Measurements from ENCODE around the gene SUPT5H.

The SUPT5H gene

DNA sequence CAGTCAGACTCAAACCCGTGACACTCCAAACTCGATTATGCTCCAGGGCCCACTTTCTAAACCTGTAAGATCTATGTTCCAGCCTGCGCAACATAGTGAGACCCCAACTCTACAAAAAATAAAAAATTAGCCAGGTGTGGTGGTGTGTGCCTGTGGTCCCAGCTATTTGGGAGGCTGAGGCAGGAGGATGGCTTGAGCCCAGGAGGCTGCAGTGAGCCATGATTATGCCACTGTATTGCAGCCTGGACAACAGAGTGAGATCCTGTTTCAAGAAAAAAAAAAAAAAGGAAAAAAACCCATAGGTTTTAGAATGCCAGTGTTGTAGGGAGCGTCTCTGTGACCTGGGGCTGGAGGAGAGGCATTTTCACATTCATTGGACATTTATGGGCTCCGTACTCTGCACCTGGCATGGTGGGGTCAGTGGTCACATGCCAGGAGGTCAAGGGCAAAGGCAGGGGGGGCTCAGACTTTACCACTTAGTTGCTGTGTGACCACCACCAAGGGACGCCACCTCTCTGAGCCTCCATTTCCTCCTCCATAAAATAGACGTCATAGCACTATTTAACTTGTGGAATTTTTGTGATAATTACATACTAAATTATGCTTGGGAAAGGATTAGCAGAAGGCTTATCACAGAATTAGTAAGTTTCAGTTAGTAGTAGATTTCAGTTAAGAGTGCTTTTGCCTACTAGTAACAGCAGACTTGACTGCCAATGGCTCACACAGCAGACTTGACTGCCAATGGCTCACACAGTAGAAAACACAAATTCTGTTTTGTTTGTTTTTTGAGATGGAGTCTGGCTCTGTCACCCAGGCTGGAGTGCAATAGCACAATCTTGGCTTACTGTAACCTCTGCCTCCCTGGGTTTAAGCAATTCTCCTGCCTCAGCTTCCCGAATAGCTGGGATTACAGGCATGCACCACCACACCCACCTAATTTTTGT is 75.4 kb downstream of the SUPT5H start:
- no peak for DNase-seq (ENCODE audit: low read depth, low spot score)

DNA sequence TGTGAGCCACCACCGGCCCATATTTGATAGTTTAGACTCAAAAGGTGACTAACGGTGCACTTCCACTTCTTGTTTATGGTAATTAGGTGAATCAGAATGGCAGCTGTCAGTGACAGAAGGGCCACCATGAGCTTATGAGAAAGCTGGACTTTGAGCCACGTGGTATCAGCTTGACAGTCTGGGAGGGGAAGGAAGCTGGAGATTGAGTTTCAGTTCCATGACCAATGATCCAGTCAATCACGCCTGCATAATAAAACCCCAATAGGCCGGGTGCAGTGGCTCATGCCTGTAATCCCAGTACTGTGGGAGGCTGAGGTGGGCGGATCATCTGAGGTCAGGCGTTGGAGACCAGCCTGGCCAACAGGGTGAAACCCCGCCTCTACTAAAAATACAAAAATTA is 79.1 kb downstream of the SUPT5H start:
- DNase-seq (ENCODE audit: low read depth, low spot score): no peak

DNA sequence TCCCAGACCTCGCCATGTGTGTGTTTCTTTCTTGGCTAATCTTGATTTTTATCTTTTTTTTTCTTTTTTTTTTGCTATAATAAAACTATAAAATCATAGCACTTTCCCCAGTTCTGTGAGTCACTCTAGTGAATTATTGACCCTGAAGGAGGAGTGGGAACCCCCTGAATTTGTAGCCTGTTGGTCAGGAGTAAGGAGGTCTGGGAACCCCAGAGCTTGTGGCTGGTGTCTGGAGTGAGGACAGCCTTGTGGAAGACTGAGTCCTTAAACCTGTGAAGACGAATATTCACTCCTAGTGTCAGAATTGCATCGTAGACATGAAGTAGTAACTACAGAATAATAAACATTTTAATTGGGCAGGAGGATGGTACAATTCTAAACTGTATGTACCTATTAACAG is 79.8 kb downstream of the SUPT5H start:
- no peak for DNase-seq (ENCODE audit: low read depth, low spot score)

All from smooth muscle cell of the brain vasculature (primary cell).